ENCODE results near the gene DDX46. TPM values are rescaled to one million over a fixed set of nuclear protein-coding genes. Genes with fewer than 3 reads are reported as not detected.
"Not testable (repeated sequence)": the region's sequence is repeated elsewhere in the genome, so short reads cannot be mapped to it uniquely, and the experiment has no call there.

Gene DDX46
- polyA plus RNA-seq, 1 donor from 2014 or later, result 24.2 TPM

DNA sequence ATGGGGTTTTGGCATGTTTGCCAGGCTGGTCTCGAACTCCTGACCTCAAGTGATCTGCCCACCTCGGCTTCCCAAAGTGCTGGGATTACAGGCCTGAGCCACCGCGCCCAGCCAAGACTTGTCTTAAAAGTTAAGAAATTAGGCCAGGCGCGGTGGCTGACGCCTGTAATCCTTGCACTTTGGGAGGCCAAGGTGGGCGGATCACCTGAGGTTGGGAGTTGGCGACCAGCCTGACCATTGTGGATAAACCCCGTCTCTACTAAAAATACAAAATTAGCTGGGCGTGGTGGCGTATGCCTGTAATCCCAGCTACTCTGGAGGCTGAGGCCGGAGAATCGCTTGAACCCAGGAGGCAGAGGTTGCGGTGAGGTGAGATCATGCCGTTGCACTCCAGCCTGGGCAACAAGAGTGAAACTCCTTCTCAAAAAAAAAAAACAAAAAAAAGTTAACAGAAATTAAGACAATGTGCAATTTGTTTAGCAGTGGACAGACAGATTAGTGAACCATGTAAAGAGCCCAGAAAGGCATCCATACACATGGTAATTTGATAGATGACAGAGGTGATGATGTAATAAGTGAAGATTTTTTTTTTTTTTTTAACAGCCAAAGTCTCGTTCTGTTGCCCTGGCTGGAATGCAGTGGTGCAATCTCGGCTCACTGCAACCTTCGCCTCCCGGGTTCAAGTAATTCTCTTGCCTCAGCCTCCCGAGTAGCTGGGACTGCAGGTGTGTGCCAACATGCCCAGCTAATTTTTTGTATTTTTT lies 9.1 kb downstream of the DDX46 start:
- not testable (repeated sequence) for H3K27me3 Mint-ChIP-seq, H3K36me3 Mint-ChIP-seq, H3K9me3 Mint-ChIP-seq, H3K4me1 Mint-ChIP-seq
- Mint-ChIP-seq H3K4me3 (peak overlapping the region in 1 of 4 donors; percentile 70), H3K27ac (peak overlapping the region in 1 of 3 donors; percentile 41)

GRCh38 chr5:134769206-134769605 lies 10.6 kb downstream of the DDX46 start:
- Mint-ChIP-seq H3K4me3 (no peak overlapping the region), H3K27me3 (no peaks in the 10 kb centered on the region), H3K36me3 (no peaks in the 10 kb centered on the region), H3K4me1 (no peaks in the 10 kb centered on the region), H3K27ac (no peak overlapping the region), H3K9me3 (no peaks in the 10 kb centered on the region)

DNA sequence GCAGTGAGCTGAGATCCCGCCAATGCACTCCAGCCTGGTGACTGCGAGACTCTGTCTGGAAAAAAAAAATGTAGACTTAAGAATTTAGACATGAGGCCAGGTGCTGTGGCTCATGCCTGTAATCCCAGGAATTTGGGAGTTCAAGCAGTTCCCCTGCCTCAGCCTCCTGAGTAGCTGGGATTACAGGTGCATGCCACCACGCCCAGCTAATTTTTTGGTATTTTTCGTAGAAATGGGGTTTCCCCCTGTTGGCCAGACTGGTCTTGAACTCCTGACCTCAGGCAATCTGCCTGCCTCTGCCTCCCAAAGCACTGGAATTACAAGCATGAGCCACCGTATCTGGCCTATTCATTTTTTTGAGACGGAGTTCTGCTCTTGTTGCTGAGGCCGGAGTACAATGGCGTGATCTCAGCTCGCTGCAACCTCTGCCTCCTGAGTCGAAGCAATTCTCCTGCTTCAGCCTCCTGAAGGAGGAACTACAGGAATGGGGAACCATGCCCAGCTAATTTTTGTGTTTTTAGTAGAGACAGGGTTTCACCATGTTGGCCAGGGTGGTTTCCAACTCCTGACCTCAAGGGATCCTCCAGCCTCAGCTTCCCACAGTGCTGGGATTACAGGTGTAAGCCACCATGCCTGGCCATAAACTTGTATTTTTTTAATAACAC lies 14.0 kb downstream of the DDX46 start:
- Mint-ChIP-seq H3K27ac (no peak overlapping the region), H3K9me3 (no peaks in the 10 kb centered on the region), H3K4me1 (peaks cover 0 to 4% (median 4%) of the 10 kb centered on the region in 3 donors), H3K36me3 (no peaks in the 10 kb centered on the region), H3K4me3 (no peak overlapping the region), H3K27me3 (no peaks in the 10 kb centered on the region)

DNA sequence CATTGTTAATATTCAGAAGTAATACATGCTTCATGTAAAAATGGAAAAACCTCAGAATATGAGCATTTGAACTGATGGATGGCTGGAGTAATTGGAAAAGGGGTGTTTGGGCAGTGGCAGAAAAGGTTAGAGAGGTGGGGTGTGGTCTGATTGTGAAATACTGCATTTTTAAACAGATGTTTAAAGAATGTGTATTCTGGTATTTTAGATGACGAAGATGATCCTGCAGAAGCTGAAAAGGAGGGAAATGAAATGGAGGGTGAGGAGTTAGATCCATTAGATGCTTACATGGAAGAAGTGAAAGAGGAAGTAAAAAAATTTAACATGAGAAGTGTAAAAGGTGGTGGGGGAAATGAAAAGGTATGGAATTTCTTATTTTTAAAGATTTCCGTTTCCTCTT lies 18.8 kb downstream of the DDX46 start:
- H3K9me3 Mint-ChIP-seq, result no peaks in the 10 kb centered on the region
- peaks cover 0 to 7% (median 5%) of the 10 kb centered on the region in 3 donors for H3K4me1 Mint-ChIP-seq
- H3K27me3 Mint-ChIP-seq, result no peaks in the 10 kb centered on the region
- H3K27ac Mint-ChIP-seq, result peak overlapping the region in 2 of 3 donors; percentile 13 to 69
- H3K36me3 Mint-ChIP-seq, result peaks cover 6% of the 10 kb centered on the region
- no peak overlapping the region for H3K4me3 Mint-ChIP-seq

DNA sequence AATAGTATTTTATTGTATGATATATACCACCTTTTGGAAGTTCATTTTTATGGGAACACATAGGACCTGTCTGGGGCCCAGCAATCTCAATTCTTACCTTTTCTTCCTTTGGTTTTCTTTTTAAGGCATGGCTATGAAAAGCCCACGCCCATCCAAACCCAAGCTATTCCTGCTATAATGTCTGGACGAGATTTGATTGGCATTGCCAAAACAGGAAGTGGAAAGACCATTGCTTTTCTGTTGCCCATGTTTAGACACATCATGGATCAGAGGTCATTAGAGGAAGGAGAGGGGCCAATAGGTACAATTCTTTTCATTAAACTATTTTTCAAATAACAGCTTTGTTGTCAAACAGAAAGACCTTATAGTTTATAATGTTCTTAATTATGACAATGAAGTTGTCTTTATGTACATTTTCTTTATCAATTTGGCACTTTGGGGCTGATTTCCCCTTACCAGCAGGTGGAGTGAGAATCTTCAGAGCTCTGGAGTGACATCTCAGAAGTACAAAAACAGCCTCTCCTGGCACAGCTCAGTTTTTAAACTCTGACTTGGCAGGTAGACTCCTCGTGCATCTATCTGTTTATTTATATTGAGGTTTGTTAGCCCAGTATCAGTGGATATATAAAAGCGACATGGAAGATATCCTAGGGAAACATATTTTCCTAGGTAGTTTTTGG lies 25.8 kb downstream of the DDX46 start:
- Mint-ChIP-seq H3K27ac (peak overlapping the region in 2 of 3 donors; percentile 47 to 74), H3K36me3 (peaks cover 12% of the 10 kb centered on the region), H3K4me3 (no peak overlapping the region), H3K27me3 (no peaks in the 10 kb centered on the region), H3K9me3 (no peaks in the 10 kb centered on the region), H3K4me1 (no peaks in the 10 kb centered on the region)

- Mint-ChIP-seq H3K4me1 (no peaks in the 10 kb centered on the region), H3K4me3 (no peak overlapping the region), H3K27ac (peak overlapping the region in 1 of 3 donors; percentile 3), H3K9me3 (no peaks in the 10 kb centered on the region), H3K27me3 (no peaks in the 10 kb centered on the region), H3K36me3 (peaks cover 12% of the 10 kb centered on the region)
Observed at GRCh38 chr5:134784946-134785620, 26.5 kb downstream of the DDX46 start.

- no peaks in the 10 kb centered on the region for H3K4me1 Mint-ChIP-seq
- no peak overlapping the region for H3K27ac Mint-ChIP-seq
- no peaks in the 10 kb centered on the region for H3K27me3 Mint-ChIP-seq
- peaks cover 8% of the 10 kb centered on the region for H3K36me3 Mint-ChIP-seq
- no peak overlapping the region for H3K4me3 Mint-ChIP-seq
- H3K9me3 Mint-ChIP-seq, result no peaks in the 10 kb centered on the region
Observed at GRCh38 chr5:134787692-134788091, 29.1 kb downstream of the DDX46 start.

DNA sequence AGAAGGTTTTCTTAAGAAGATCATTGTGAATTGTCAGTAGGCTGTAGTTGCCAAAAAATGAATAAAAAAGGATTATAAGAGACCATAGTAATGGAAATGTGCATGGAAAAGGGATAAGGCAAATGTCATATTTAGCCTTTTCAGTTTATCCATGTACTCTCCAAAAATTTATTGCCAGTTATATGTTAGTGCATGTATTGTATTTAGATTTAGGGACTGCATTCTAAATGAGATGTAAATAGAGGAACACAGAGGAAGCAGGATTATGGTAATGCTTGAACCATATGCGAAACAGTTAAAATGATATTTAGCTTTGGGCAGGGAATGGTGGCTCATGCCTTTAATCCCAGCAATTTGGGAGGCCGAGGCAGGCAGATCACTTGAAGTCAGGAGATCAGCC lies 33.0 kb downstream of the DDX46 start:
- H3K36me3 Mint-ChIP-seq, result peaks cover 5% of the 10 kb centered on the region
- H3K27ac Mint-ChIP-seq, result no peak overlapping the region
- no peak overlapping the region for H3K4me3 Mint-ChIP-seq
- no peaks in the 10 kb centered on the region for H3K9me3 Mint-ChIP-seq
- H3K27me3 Mint-ChIP-seq, result no peaks in the 10 kb centered on the region
- H3K4me1 Mint-ChIP-seq, result no peaks in the 10 kb centered on the region

DNA sequence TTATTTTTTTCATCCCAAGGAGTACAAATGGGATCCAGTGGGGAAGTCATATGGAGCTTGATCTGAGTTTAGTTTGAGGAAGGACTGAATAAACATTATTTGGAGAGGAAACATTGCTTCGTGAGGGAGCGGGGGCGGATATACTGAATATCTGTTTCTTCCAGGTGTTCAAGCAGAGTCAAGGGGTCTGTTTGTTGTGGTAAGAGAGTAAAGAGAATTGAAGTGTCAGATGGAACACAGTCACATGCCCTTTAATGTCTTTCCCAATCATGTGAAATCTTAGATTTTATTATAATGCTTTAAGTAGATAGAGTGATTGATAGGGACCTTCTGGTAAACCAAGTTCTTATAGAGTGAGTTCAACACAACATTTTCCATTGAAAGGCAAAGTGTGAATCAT lies 33.7 kb downstream of the DDX46 start:
- H3K4me1 Mint-ChIP-seq, result no peaks in the 10 kb centered on the region

GRCh38 chr5:134793111-134793510 lies 34.5 kb downstream of the DDX46 start:
- Mint-ChIP-seq H3K4me3 (no peak overlapping the region), H3K9me3 (no peaks in the 10 kb centered on the region), H3K36me3 (peaks cover 1% of the 10 kb centered on the region), H3K27ac (no peak overlapping the region), H3K4me1 (no peaks in the 10 kb centered on the region), H3K27me3 (no peaks in the 10 kb centered on the region)

More for the DNA sequence above, 33.7 kb downstream of the DDX46 start:
- Mint-ChIP-seq H3K4me3 (no peak overlapping the region), H3K9me3 (no peaks in the 10 kb centered on the region), H3K27me3 (no peaks in the 10 kb centered on the region), H3K27ac (no peak overlapping the region), H3K36me3 (peaks cover 2% of the 10 kb centered on the region)

- Mint-ChIP-seq H3K9me3 (no peaks in the 10 kb centered on the region), H3K4me1 (peaks cover 0 to 4% (median 0%) of the 10 kb centered on the region in 3 donors), H3K36me3 (no peaks in the 10 kb centered on the region), H3K27me3 (no peaks in the 10 kb centered on the region), H3K4me3 (no peak overlapping the region), H3K27ac (peak overlapping the region in 1 of 3 donors; percentile 46)
Observed at GRCh38 chr5:134794082-134794481, 35.5 kb downstream of the DDX46 start.

GRCh38 chr5:134794819-134795218 lies 36.2 kb downstream of the DDX46 start:
- no peaks in the 10 kb centered on the region for H3K36me3 Mint-ChIP-seq
- no peaks in the 10 kb centered on the region for H3K27me3 Mint-ChIP-seq
- H3K27ac Mint-ChIP-seq, result peak overlapping the region in 1 of 3 donors; percentile 38
- H3K4me1 Mint-ChIP-seq, result peaks cover 0 to 4% (median 0%) of the 10 kb centered on the region in 3 donors
- H3K4me3 Mint-ChIP-seq, result no peak overlapping the region
- no peaks in the 10 kb centered on the region for H3K9me3 Mint-ChIP-seq

DNA sequence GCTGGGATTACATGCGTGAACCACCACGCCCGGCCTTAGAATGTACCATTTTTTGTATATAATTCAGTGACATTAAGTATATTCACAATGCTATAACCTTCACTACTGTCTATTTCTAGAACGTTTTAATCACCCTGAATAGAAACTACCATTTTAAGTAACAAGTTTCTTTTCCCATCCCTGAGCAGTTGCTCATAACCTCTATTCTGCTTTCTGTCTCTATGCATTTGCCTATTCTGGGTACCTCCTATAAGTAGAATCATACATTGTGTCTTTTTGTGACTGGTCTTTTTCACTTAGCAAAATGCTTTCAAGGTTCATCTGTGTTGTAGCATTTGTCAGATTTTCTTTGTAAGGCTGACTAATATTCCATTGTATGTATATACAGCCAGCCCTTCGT lies 39.9 kb downstream of the DDX46 start:
- no peaks in the 10 kb centered on the region for H3K9me3 Mint-ChIP-seq
- H3K27me3 Mint-ChIP-seq, result no peaks in the 10 kb centered on the region
- peaks cover 4% of the 10 kb centered on the region for H3K36me3 Mint-ChIP-seq
- H3K27ac Mint-ChIP-seq, result peak overlapping the region in 1 of 3 donors; percentile 31
- no peak overlapping the region for H3K4me3 Mint-ChIP-seq
- peaks cover 0 to 4% (median 0%) of the 10 kb centered on the region in 3 donors for H3K4me1 Mint-ChIP-seq

DNA sequence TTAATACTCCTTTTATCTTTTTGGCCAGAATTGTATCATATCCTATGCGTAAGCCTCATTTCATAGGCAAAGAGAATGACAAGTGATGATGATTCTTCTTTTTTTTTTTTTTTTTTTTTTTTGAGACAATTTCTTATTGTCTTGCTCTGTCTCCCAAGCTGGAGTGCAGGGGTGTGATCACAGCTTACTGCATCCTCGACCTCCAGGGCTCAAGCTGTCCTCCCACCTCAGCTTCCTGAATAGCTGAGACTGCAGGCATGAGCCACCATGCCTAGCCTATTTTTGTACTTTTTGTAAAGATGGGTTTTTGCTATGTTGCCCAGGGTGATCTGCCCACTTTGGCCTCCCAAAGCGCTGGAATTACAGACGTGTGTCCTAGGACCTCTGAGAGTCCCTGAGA lies 45.2 kb downstream of the DDX46 start:
- Mint-ChIP-seq H3K4me3 (no peak overlapping the region), H3K9me3 (no peaks in the 10 kb centered on the region)

DNA sequence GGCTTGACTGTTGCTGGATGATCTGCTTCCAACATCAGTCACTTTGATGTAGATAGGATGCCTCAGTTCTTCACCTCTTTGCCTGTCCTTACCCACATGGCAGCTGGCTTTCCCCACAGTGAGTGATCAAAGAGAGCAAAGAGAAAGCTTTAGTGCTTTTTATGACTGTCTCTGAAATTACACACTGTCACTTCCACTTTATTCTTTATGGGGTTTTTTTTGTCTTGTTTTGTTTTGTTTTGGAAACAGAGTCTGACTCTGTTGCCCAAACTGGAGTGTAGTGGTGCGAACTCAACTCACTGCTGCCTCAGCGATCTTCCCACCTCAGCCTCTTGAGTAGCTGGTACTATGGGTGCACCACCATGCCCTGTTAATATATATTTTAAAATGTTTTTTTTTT lies 54.8 kb downstream of the DDX46 start:
- Mint-ChIP-seq H3K9me3 (no peaks in the 10 kb centered on the region), H3K36me3 (peaks cover 5% of the 10 kb centered on the region), H3K27ac (peak overlapping the region; percentile 19 to 81 (median 20)), H3K4me3 (peak overlapping the region in 3 of 4 donors; percentile 4 to 88 (median 65)), H3K4me1 (peaks cover 6 to 14% (median 8%) of the 10 kb centered on the region in 3 donors), H3K27me3 (no peaks in the 10 kb centered on the region)

More for the DNA sequence above, 45.2 kb downstream of the DDX46 start:
- Mint-ChIP-seq H3K27ac (peak overlapping the region in 1 of 3 donors; percentile 14), H3K4me1 (no peaks in the 10 kb centered on the region), H3K36me3 (peaks cover 11% of the 10 kb centered on the region), H3K27me3 (no peaks in the 10 kb centered on the region)

Data from IgD-negative memory B cell (primary cell).